ENCODE data around the gene SLC22A31. TPM values are rescaled to one million over a fixed set of nuclear protein-coding genes. Genes with fewer than 3 reads are reported as not detected.

Gene SLC22A31
- total RNA-seq, 2 donors from 2014 or later = 0.75 TPM; not detected in 1

GRCh38 chr16:89233678-89234490, 33.5 kb upstream of the SLC22A31 start:
- Histone ChIP-seq H3K9me3 (no peaks in the 10 kb centered on the region), H3K4me3 (no peak overlapping the region), H3K27me3 (no peaks in the 10 kb centered on the region), H3K36me3 (peaks cover 29% of the 10 kb centered on the region), H3K4me1 (no peaks in the 10 kb centered on the region), H3K27ac (no peak overlapping the region)
- TF ChIP-seq CTCF (IDR thresholded peaks at IDR 0.05) = no peak
- no peak for DNase-seq (ENCODE audit: low spot score)

- no peak for TF ChIP-seq CTCF (IDR thresholded peaks at IDR 0.05)
- no peak overlapping the region for H3K27ac ChIP-seq
- H3K4me1 ChIP-seq = no peaks in the 10 kb centered on the region
- H3K4me3 ChIP-seq = no peak overlapping the region
- peaks cover 0 to 9% of the 10 kb centered on the region in 2 donors for H3K9me3 ChIP-seq
- no peaks in the 10 kb centered on the region for H3K27me3 ChIP-seq
- DNase-seq (ENCODE audit: low spot score) = no peak
- peaks cover 42% of the 10 kb centered on the region for H3K36me3 ChIP-seq
Observed at GRCh38 chr16:89232107-89232506, 31.8 kb upstream of the SLC22A31 start.

GRCh38 chr16:89230255-89230654, 29.9 kb upstream of the SLC22A31 start:
- no peak for DNase-seq (ENCODE audit: low spot score)
- no peak overlapping the region for H3K4me3 ChIP-seq
- no peaks in the 10 kb centered on the region for H3K4me1 ChIP-seq
- no peak for TF ChIP-seq CTCF (IDR thresholded peaks at IDR 0.05)
- H3K27me3 ChIP-seq = no peaks in the 10 kb centered on the region
- H3K9me3 ChIP-seq = peaks cover 0 to 10% of the 10 kb centered on the region in 2 donors
- H3K36me3 ChIP-seq = peaks cover 57% of the 10 kb centered on the region
- H3K27ac ChIP-seq = no peak overlapping the region

GRCh38 chr16:89224665-89225064, 24.3 kb upstream of the SLC22A31 start:
- H3K36me3 ChIP-seq = peaks cover 58% of the 10 kb centered on the region
- no peaks in the 10 kb centered on the region for H3K4me1 ChIP-seq
- peaks cover 0 to 10% of the 10 kb centered on the region in 2 donors for H3K9me3 ChIP-seq
- DNase-seq (ENCODE audit: low spot score) = no peak
- H3K4me3 ChIP-seq = no peak overlapping the region
- no peaks in the 10 kb centered on the region for H3K27me3 ChIP-seq
- no peak for TF ChIP-seq CTCF (IDR thresholded peaks at IDR 0.05)
- H3K27ac ChIP-seq = no peak overlapping the region

- peaks cover 0 to 9% of the 10 kb centered on the region in 2 donors for H3K9me3 ChIP-seq
- no peak overlapping the region for H3K27ac ChIP-seq
- no peak for DNase-seq (ENCODE audit: low spot score)
- no peak for TF ChIP-seq CTCF (IDR thresholded peaks at IDR 0.05)
- H3K27me3 ChIP-seq = no peaks in the 10 kb centered on the region
- no peak overlapping the region for H3K4me3 ChIP-seq
- peaks cover 0 to 13% of the 10 kb centered on the region in 2 donors for H3K4me1 ChIP-seq
- H3K36me3 ChIP-seq = peaks cover 54% of the 10 kb centered on the region
Observed at GRCh38 chr16:89222931-89223330, 22.6 kb upstream of the SLC22A31 start.

Data from right atrium auricular region (tissue), 2 donors.